Neural progenitor cell (in vitro differentiated cells): ENCODE measurements around the gene RTN1.

ENCODE experiments used
- CTCF ChIP-seq: fragments of 200-600 bp; sonication (generic); IDR thresholded peaks from 2 replicates; pipeline ENCODE4 v1.5.1; 2017; ENCODE audit warnings: antibody characterized with exemption, mild to moderate bottlenecking
- EZH2 ChIP-seq: fragments of 200-600 bp; sonication (generic); IDR thresholded peaks from 2 replicates; pipeline ENCODE4 v1.6.1; 2017; ENCODE audit warnings: antibody characterized with exemption, mild to moderate bottlenecking, moderate library complexity

- no peak for TF ChIP-seq EZH2
- no peak for TF ChIP-seq CTCF
Measured at GRCh38 chr14:59583755-59584154, 286.8 kb downstream of the RTN1 start.
